K562 (cell line): ENCODE data around the gene CNPY3. TPM values are rescaled to one million over a fixed set of nuclear protein-coding genes. Genes with fewer than 3 reads are reported as not detected.
A peak's percentile ranks its signal among the peaks of the same experiment; 100 is the strongest.

Experiments
- ATAC-seq: fragments of 200-7000 bp; cut with Tn5 transposase; 3 replicates; pipeline ENCODE4 v1.9.1; 2020; ENCODE audit warnings: moderate library complexity
- BruUV-seq: library from RNA; stranded (reverse); fragments of 400-500 nt; replicated peaks from 2 replicates; lab custom pipeline; 2021; lab: Mats Ljungman, UMichigan
- CTCF ChIA-PET: fragments of 300-600 bp; formaldehyde crosslinking; extraction: SDS; loops from one replicate; lab custom pipeline; 2021; ENCODE audit warnings: low intra/inter-chr PET ratio; lab: Yijun Ruan, JAX
- POLR2A ChIA-PET: fragments of 300-600, 350-650 bp; sonication (Branson Sonifier 250); formaldehyde crosslinking; extraction: SDS; loops from one replicate; lab custom pipeline; 2021; ENCODE audit warnings: antibody characterized with exemption, inconsistent platforms; lab: Yijun Ruan, JAX
- DNase-seq, 4 experiments: peaks; one replicate each; pipeline versions ENCODE4 v3.0.0 to v3.0.0-alpha.2; 2011 to 2018; ENCODE audit warnings: low spot score in 3 of 4, mixed read lengths in 3 of 4; ENCODE audit errors: extremely low read depth in 1 of 4
- FAIRE-seq: peaks from 2 replicates; lab custom pipeline; 2011; peaks lifted over from hg19 to GRCh38; lab: Jason Lieb, UNC
- H2AFZ ChIP-seq: 2 replicates; pipeline ENCODE4 v1.6.0; 2011; ENCODE audit warnings: low read depth, low read length, control low read depth, inconsistent platforms
- H3K27ac ChIP-seq: fragments of 200-600 bp; 3 replicates; pipeline ENCODE4 v1.8.0; 2011; ENCODE audit warnings: low read depth, mild to moderate bottlenecking, control low read depth, inconsistent platforms, low read length, moderate library complexity, mixed read lengths; ENCODE audit errors: extremely low read depth
- H3K27me3 ChIP-seq, 2 experiments: fragments of 300-600 bp in 1 of 2; 2 replicates in 1 of 2; 3 replicates in 1 of 2; pipeline versions ENCODE4 v1.6.0 to v1.8.0; 2011; ENCODE audit warnings: inconsistent platforms in 2 of 2, low read length in 2 of 2, mild to moderate bottlenecking in 1 of 2, mixed read lengths in 1 of 2, moderate library complexity in 1 of 2; ENCODE audit not compliant: control insufficient read depth in 2 of 2, insufficient read depth in 2 of 2
- H3K36me3 ChIP-seq: fragments of 300-600 bp; 3 replicates; pipeline ENCODE4 v1.8.0; 2011; ENCODE audit warnings: mild to moderate bottlenecking, low read length, inconsistent platforms; ENCODE audit not compliant: control insufficient read depth, insufficient read depth
- H3K4me1 ChIP-seq, 2 experiments: fragments of 200-600 bp in 1 of 2; replicated peaks in 1 of 2; 2 replicates in 1 of 2; 3 replicates in 1 of 2; pipeline versions ENCODE4 v1.5.1 to v1.8.0; 2011; ENCODE audit warnings: inconsistent platforms in 2 of 2, low read length in 2 of 2, mild to moderate bottlenecking in 1 of 2, mixed read lengths in 1 of 2, moderate library complexity in 1 of 2; ENCODE audit not compliant: control insufficient read depth in 2 of 2, insufficient read depth in 2 of 2
- H3K4me2 ChIP-seq: 2 replicates; pipeline ENCODE4 v1.6.1; 2011; ENCODE audit warnings: low read length, control low read depth, inconsistent platforms, mixed read lengths; ENCODE audit not compliant: insufficient read depth
- H3K4me3 ChIP-seq: fragments of 200-600 bp; sonication (generic), shearing (Covaris generic); 2 replicates; pipeline ENCODE4 v1.5.1; 2016; ENCODE audit warnings: control low read depth, inconsistent platforms
- H3K79me2 ChIP-seq: fragments of 200-600 bp; 3 replicates; pipeline ENCODE4 v1.8.0; 2011; ENCODE audit warnings: low read length, inconsistent platforms; ENCODE audit not compliant: control insufficient read depth, insufficient read depth
- H3K9ac ChIP-seq, 2 experiments: 2 replicates each; pipeline versions ENCODE4 v1.6.0 to v1.6.1; 2011; ENCODE audit warnings: low read depth in 2 of 2, low read length in 2 of 2, control low read depth in 1 of 2, inconsistent platforms in 1 of 2, mild to moderate bottlenecking in 1 of 2, mixed read lengths in 1 of 2; ENCODE audit not compliant: insufficient read depth in 1 of 2
- H3K9me1 ChIP-seq: one replicate; pipeline ENCODE4 v1.6.0; 2011; ENCODE audit warnings: inconsistent platforms, mild to moderate bottlenecking, low read length, moderate library complexity; ENCODE audit not compliant: control insufficient read depth, insufficient read depth
- H3K9me3 ChIP-seq: replicated peaks from 2 replicates; pipeline ENCODE4 v1.5.1; 2011; ENCODE audit warnings: low read depth, low read length, inconsistent platforms; ENCODE audit not compliant: control insufficient read depth, insufficient read depth
- H4K20me1 ChIP-seq: replicated peaks from 2 replicates; pipeline ENCODE4 v1.6.1; 2011; ENCODE audit warnings: low read length, inconsistent platforms, mixed read lengths; ENCODE audit not compliant: control insufficient read depth, insufficient read depth
- ARID2 ChIP-seq: fragments of 450-650 bp; IDR thresholded peaks from 2 replicates; pipeline ENCODE4 v1.6.1; 2017; ENCODE audit warnings: antibody characterized with exemption, mild to moderate bottlenecking
- CEBPB ChIP-seq: fragments of 450-650 bp; IDR thresholded peaks from 2 replicates; pipeline ENCODE4 v1.6.1; 2016; ENCODE audit warnings: missing genetic modification characterization, missing compliant biosample characterization
- FOXA3 ChIP-seq, 2 experiments: fragments of 450-650 bp in 1 of 2; sonication (generic) in 1 of 2; formaldehyde crosslinking; IDR thresholded peaks in 1 of 2; conservative IDR thresholded peaks in 1 of 2; 2 replicates each; pipeline versions ENCODE4 v1.4.0 to v1.8.0; 2020 to 2022; ENCODE audit warnings: mild to moderate bottlenecking in 2 of 2, missing genetic modification reagents in 1 of 2
- MBD2 ChIP-seq: sonication (generic); IDR thresholded peaks from 2 replicates; pipeline ENCODE4 v1.6.1; 2016; ENCODE audit warnings: low read depth, borderline replicate concordance
- MIER1 ChIP-seq: fragments of 450-650 bp; IDR thresholded peaks from 2 replicates; pipeline ENCODE4 v1.6.1; 2016; ENCODE audit warnings: antibody characterized with exemption, mild to moderate bottlenecking, low read depth
- TBP ChIP-seq: optimal IDR thresholded peaks from 2 replicates; pipeline ENCODE3; 2011; ENCODE audit warnings: low read depth, low read length, improper control_type of control experiment
- TRIM24 ChIP-seq, 2 experiments: fragments of 450-650 bp; IDR thresholded peaks; 2 replicates each; pipeline ENCODE4 v1.6.1; 2016
- ZBTB40 ChIP-seq, 2 experiments: fragments of 450-650 bp in 1 of 2; sonication (generic) in 1 of 2; formaldehyde crosslinking in 1 of 2; IDR thresholded peaks; 2 replicates each; pipeline versions ENCODE4 v1.7.1 to v1.9.0; 2016 to 2022; ENCODE audit warnings: inconsistent platforms in 1 of 2, mild to moderate bottlenecking in 1 of 2, missing genetic modification reagents in 1 of 2
- ZNF785 ChIP-seq: fragments of 250-450 bp; sonication (Bioruptor Pico); IDR thresholded peaks from 2 replicates; pipeline ENCODE4 v1.4.0; 2020; ENCODE audit warnings: mild to moderate bottlenecking
- WGBS: fragments of 100-300 bp; shearing (Covaris generic); methylation state at CpG from one replicate; pipeline ENCODE4 v1.1.6; 2016; ENCODE audit warnings: low coverage, mixed read lengths; ENCODE audit not compliant: insufficient coverage; ENCODE audit errors: missing lambda C conversion rate; 5-methylcytosine and 5-hydroxymethylcytosine counted together
- in situ Hi-C: fragments of 300-500 bp; cut with MboI; formaldehyde crosslinking; loops from 4 replicates; pipeline ENCODE4 v1.15.0; 2018; ENCODE audit warnings: inconsistent platforms, mixed read lengths
- intact Hi-C: fragments of 100-400 bp; cut with micrococcal nuclease; formaldehyde crosslinking; loops from 2 replicates; pipeline ENCODE4 v1.14.2; 2022
- polyA plus RNA-seq, 8 experiments: library from polyadenylated mRNA; depleted of rRNA in 4 of 8; stranded (reverse) in 5 of 8; unstranded in 3 of 8; fragments of >200 nt; fragmentation: Nextera tagmentation in 2 of 8; fragmentation: Illumina TruSeq in 1 of 8; extraction: Ambion mirVana in 2 of 8; extraction: Trizol in 1 of 8; gene quantifications; 2 replicates each; pipeline versions ENCODE4 v1.2.1 to v1.2.3, GENCODE V29; 2011 to 2014; ENCODE audit warnings: inconsistent platforms in 1 of 8, missing spikeins in 1 of 8
- total RNA-seq, 7 experiments: library from RNA; depleted of rRNA in 6 of 7; stranded (reverse); fragments of >200 nt in 6 of 7; fragmentation: Illumina TruSeq in 2 of 7; extraction: Trizol in 2 of 7; gene quantifications; 2 replicates each; pipeline versions ENCODE4 v1.2.1 to v1.2.3, GENCODE V29; 2011 to 2021; ENCODE audit warnings: low replicate concordance in 1 of 7

The CNPY3 gene
- total and polyA plus RNA-seq, 9 of the 15 experiments (the other 6 are each of a cell fraction or from before 2014, with no cell fraction given) = 2.4 to 37.4 (median 21.2) TPM

GRCh38 chr6:42933205-42933604 is 3.9 kb downstream of the CNPY3 start:
- Histone ChIP-seq H3K4me1 (peaks cover 14 to 18% of the 10 kb centered on the region in 2 experiments; a peak in 4 of 5 replicates), H3K27ac (no peak overlapping the region), H4K20me1 (no peaks in the 10 kb centered on the region; the same call in 1 of the 2 replicates), H3K79me2 (peaks cover 43% of the 10 kb centered on the region), H3K36me3 (peaks cover 62% of the 10 kb centered on the region), H2AFZ (no peak overlapping the region), H3K9me1 (no peaks in the 10 kb centered on the region), H3K4me2 (no peak overlapping the region), H3K4me3 (no peak overlapping the region), H3K27me3 (no peaks in the 10 kb centered on the region), H3K9ac (no peak overlapping the region), H3K9me3 (no peaks in the 10 kb centered on the region)
- BruUV-seq = no TSS peak
- ChIA-PET CTCF (no interaction called here), POLR2A (interaction anchor here (0.6 to 1.6 kb wide), 3 partner anchors 13 to 696 kb away, joined by 3 to 4 read pairs (median 4); partner anchors contain the start of gene GTPBP2)
- DNase-seq = no peak
- ATAC-seq = no peak
- 42% methylated on average over 3 of the region's 3 CpGs for WGBS
- intact Hi-C loops (no loop called here), in situ Hi-C loops (no loop called here)
- no peak for FAIRE-seq
- TF ChIP-seq MIER1 (no peak), ARID2 (no peak), ZBTB40 (IDR thresholded peaks at IDR 0.05) (no peak), ZBTB40 (CRISPR knock-in tag; IDR thresholded peaks at IDR 0.05) (no peak), FOXA3 (CRISPR knock-in tag; conservative IDR thresholded peaks at IDR 0.05 in 1 of 2, IDR thresholded peaks at IDR 0.05 in 1 of 2) (0 out of 4 replicates have a peak, but pooled peaks of 1 of the 2 experiments have one; percentile 26), CEBPB (peak; percentile 76), TRIM24 (IDR thresholded peaks at IDR 0.05) (no peak), ZNF785 (no peak), MBD2 (no peak), TBP (peak; percentile 61)
